ENCODE results near the gene ARRB1.

GRCh38 chr11:75302371-75302770 is 49.1 kb downstream of the ARRB1 start:
- TF ChIP-seq, protein P1, sequence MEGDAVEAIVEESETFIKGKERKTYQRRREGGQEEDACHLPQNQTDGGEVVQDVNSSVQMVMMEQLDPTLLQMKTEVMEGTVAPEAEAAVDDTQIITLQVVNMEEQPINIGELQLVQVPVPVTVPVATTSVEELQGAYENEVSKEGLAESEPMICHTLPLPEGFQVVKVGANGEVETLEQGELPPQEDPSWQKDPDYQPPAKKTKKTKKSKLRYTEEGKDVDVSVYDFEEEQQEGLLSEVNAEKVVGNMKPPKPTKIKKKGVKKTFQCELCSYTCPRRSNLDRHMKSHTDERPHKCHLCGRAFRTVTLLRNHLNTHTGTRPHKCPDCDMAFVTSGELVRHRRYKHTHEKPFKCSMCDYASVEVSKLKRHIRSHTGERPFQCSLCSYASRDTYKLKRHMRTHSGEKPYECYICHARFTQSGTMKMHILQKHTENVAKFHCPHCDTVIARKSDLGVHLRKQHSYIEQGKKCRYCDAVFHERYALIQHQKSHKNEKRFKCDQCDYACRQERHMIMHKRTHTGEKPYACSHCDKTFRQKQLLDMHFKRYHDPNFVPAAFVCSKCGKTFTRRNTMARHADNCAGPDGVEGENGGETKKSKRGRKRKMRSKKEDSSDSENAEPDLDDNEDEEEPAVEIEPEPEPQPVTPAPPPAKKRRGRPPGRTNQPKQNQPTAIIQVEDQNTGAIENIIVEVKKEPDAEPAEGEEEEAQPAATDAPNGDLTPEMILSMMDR (IDR thresholded peaks at IDR 0.05), result no peak
- TF ChIP-seq MAX (CRISPR knock-in tag; IDR thresholded peaks at IDR 0.05), result no peak
- TF ChIP-seq FOXK1 (CRISPR knock-in tag; IDR thresholded peaks at IDR 0.05), result no peak
- TF ChIP-seq ATF3 (CRISPR knock-in tag; conservative IDR thresholded peaks at IDR 0.05), result no peak
- TF ChIP-seq ETV6 (CRISPR knock-in tag; IDR thresholded peaks at IDR 0.05), result no peak
- TF ChIP-seq SP1 (CRISPR knock-in tag; conservative IDR thresholded peaks at IDR 0.05), result no peak
- TF ChIP-seq PREB (CRISPR knock-in tag; IDR thresholded peaks at IDR 0.05; ENCODE audit: borderline replicate concordance), result no peak
- no peak for TF ChIP-seq E2F1 (CRISPR knock-in tag; IDR thresholded peaks at IDR 0.05)
- no peak for TF ChIP-seq SMAD3 (CRISPR knock-in tag; IDR thresholded peaks at IDR 0.05; ENCODE audit: borderline replicate concordance)
- no peak for TF ChIP-seq KAT7 (CRISPR knock-in tag; IDR thresholded peaks at IDR 0.05; ENCODE audit: borderline replicate concordance)
- TF ChIP-seq JAZF1 (CRISPR knock-in tag; IDR thresholded peaks at IDR 0.05), result no peak
- no peak for TF ChIP-seq NR2C2 (CRISPR knock-in tag; IDR thresholded peaks at IDR 0.05)
